ENCODE results near the gene ITM2C.

The ITM2C gene

DNA sequence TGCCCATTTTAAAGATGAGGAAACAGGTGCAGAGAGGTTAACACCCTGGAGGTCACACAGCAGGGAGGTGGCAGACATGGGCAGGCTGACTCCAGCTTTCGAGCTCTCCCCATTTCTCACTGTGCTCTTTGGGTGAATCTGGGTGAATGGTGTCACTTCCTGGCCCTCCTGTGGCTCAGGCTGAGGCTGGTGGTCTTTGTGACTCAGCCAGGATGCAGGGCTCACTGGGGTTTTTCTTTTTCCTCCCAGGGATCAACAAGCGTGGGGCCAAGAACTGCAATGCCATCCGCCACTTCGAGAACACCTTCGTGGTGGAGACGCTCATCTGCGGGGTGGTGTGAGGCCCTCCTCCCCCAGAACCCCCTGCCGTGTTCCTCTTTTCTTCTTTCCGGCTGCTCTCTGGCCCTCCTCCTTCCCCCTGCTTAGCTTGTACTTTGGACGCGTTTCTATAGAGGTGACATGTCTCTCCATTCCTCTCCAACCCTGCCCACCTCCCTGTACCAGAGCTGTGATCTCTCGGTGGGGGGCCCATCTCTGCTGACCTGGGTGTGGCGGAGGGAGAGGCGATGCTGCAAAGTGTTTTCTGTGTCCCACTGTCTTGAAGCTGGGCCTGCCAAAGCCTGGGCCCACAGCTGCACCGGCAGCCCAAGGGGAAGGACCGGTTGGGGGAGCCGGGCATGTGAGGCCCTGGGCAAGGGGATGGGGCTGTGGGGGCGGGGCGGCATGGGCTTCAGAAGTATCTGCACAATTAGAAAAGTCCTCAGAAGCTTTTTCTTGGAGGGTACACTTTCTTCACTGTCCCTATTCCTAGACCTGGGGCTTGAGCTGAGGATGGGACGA lies 13.2 kb downstream of the ITM2C start:
- Histone ChIP-seq H3K36me3 (ENCODE audit: control insufficient read depth, insufficient read depth, low read length) (no peaks in the 10 kb centered on the region), H3K9ac (ENCODE audit: low read length) (no peak overlapping the region), H3K4me3 (ENCODE audit: low read length) (no peak overlapping the region), H3K27me3 (ENCODE audit: control insufficient read depth, insufficient read depth, low read length) (no peaks in the 10 kb centered on the region), H3K4me1 (ENCODE audit: control insufficient read depth, insufficient read depth, low read length) (no peaks in the 10 kb centered on the region), H3K9me3 (ENCODE audit: control insufficient read depth, low read length) (no peaks in the 10 kb centered on the region)

- Histone ChIP-seq H3K27me3 (ENCODE audit: control insufficient read depth, insufficient read depth, low read length) (no peaks in the 10 kb centered on the region), H3K36me3 (ENCODE audit: control insufficient read depth, insufficient read depth, low read length) (no peaks in the 10 kb centered on the region), H3K9me3 (ENCODE audit: control insufficient read depth, low read length) (no peaks in the 10 kb centered on the region), H3K9ac (ENCODE audit: low read length) (no peak overlapping the region), H3K4me3 (ENCODE audit: low read length) (no peak overlapping the region), H3K4me1 (ENCODE audit: control insufficient read depth, insufficient read depth, low read length) (no peaks in the 10 kb centered on the region)
These were observed 14.0 kb downstream of the ITM2C start for GRCh38 chr2:230878599-230879188.

DNA sequence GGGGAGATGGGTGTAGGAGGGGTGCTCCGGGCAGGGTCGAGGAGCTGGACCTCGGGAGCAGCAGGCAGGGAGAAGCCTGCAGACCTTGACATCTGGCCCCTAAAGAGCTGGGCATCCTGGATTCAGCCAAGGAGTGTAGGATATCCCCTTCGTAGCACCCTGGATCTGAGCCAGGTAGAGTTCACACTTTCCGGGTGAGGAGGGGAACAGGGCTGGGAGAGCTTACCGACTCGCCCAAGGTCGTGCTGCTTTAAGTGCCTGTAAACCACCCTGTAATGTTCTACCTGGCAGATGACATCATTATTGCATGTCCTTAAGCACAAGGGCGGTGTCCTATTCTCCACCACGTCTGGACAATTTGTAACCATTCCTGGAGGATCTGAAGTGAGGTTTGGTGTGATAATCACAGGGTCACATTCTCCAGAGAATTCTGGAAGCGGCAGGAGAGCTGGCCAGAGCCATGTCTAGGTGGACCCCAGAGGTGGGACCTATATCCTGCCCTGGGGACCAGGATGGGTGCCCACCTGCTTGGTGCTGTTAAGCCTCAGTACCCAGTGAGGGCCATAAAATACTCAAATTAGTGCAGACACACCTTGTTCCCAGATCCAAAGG lies 14.6 kb downstream of the ITM2C start:
- Histone ChIP-seq H3K4me1 (ENCODE audit: control insufficient read depth, insufficient read depth, low read length) (no peaks in the 10 kb centered on the region), H3K9me3 (ENCODE audit: control insufficient read depth, low read length) (no peaks in the 10 kb centered on the region), H3K4me3 (ENCODE audit: low read length) (no peak overlapping the region), H3K36me3 (ENCODE audit: control insufficient read depth, insufficient read depth, low read length) (no peaks in the 10 kb centered on the region), H3K27me3 (ENCODE audit: control insufficient read depth, insufficient read depth, low read length) (no peaks in the 10 kb centered on the region), H3K9ac (ENCODE audit: low read length) (no peak overlapping the region)

DNA sequence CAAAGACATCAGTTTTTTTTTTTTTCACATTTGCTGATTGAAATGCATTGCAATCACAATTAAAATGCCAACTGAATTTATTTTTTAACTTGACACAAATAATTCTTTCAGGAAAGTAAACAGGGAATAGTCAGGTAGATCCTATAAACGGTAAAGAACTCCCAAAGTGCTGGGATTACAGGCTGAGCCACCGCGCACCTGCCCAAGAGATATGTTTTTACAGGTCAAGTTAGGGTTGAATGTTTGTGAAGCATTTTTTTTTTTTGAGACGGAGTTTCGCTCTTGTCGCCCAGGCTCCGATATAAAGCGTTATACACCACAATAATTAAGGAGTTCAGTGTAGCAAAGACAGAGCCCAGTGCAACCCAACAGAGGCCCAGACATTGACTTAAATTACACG lies 15.1 kb downstream of the ITM2C start:
- no peak overlapping the region for H3K9ac ChIP-seq (ENCODE audit: low read length)
- no peaks in the 10 kb centered on the region for H3K36me3 ChIP-seq (ENCODE audit: control insufficient read depth, insufficient read depth, low read length)
- no peak overlapping the region for H3K4me3 ChIP-seq (ENCODE audit: low read length)
- H3K27me3 ChIP-seq (ENCODE audit: control insufficient read depth, insufficient read depth, low read length): no peaks in the 10 kb centered on the region
- H3K9me3 ChIP-seq (ENCODE audit: control insufficient read depth, low read length): no peaks in the 10 kb centered on the region
- no peaks in the 10 kb centered on the region for H3K4me1 ChIP-seq (ENCODE audit: control insufficient read depth, insufficient read depth, low read length)

DNA sequence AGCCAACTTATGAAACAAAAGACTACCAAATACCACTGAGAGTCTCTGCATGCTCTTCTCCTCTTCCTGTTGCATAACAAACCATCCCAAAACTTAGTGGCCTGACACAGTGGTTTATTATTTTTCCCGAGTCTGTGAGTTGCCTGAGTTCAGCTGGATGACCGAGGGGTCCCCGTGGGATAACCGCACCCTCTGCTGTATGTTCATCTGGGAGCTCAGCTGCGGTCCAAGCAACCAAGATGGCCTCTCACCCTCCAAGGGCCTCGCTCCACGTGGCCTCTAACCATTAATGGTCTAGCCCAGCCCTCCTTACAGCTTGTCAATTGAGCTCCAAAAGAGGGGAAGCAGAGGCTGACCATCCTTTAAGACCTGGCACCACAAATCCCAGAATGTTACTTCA lies 17.1 kb downstream of the ITM2C start:
- no peaks in the 10 kb centered on the region for H3K27me3 ChIP-seq (ENCODE audit: control insufficient read depth, insufficient read depth, low read length)
- H3K4me3 ChIP-seq (ENCODE audit: low read length): no peak overlapping the region
- H3K9ac ChIP-seq (ENCODE audit: low read length): no peak overlapping the region
- no peaks in the 10 kb centered on the region for H3K4me1 ChIP-seq (ENCODE audit: control insufficient read depth, insufficient read depth, low read length)
- H3K36me3 ChIP-seq (ENCODE audit: control insufficient read depth, insufficient read depth, low read length): no peaks in the 10 kb centered on the region
- H3K9me3 ChIP-seq (ENCODE audit: control insufficient read depth, low read length): no peaks in the 10 kb centered on the region

GRCh38 chr2:230885463-230886130 lies 20.9 kb downstream of the ITM2C start:
- Histone ChIP-seq H3K9ac (ENCODE audit: low read length) (no peak overlapping the region), H3K27me3 (ENCODE audit: control insufficient read depth, insufficient read depth, low read length) (no peaks in the 10 kb centered on the region), H3K36me3 (ENCODE audit: control insufficient read depth, insufficient read depth, low read length) (no peaks in the 10 kb centered on the region), H3K9me3 (ENCODE audit: control insufficient read depth, low read length) (no peaks in the 10 kb centered on the region), H3K4me3 (ENCODE audit: low read length) (no peak overlapping the region), H3K4me1 (ENCODE audit: control insufficient read depth, insufficient read depth, low read length) (no peaks in the 10 kb centered on the region)

DNA sequence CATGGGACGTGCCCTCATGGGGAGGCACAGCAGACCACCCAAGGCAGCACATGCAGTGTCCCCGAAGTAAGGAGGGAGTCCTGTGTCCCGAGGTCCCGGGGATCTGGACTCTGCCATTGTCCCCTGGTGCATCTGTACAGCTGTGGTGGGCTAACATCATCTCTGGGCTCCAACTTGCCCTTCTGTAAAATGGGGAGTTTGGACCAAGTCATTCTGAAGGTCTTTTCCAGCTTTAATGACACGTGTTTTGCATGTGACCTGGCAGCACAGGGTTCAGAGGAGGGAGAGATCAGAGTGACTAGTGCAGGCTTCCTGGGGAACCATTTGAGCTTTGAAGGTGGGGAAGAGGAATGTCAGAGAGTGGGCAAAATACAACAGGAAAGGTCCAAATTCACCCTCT lies 21.5 kb downstream of the ITM2C start:
- Histone ChIP-seq H3K27me3 (ENCODE audit: control insufficient read depth, insufficient read depth, low read length) (no peaks in the 10 kb centered on the region), H3K36me3 (ENCODE audit: control insufficient read depth, insufficient read depth, low read length) (no peaks in the 10 kb centered on the region), H3K4me1 (ENCODE audit: control insufficient read depth, insufficient read depth, low read length) (no peaks in the 10 kb centered on the region), H3K4me3 (ENCODE audit: low read length) (no peak overlapping the region), H3K9me3 (ENCODE audit: control insufficient read depth, low read length) (no peaks in the 10 kb centered on the region), H3K9ac (ENCODE audit: low read length) (no peak overlapping the region)

DNA sequence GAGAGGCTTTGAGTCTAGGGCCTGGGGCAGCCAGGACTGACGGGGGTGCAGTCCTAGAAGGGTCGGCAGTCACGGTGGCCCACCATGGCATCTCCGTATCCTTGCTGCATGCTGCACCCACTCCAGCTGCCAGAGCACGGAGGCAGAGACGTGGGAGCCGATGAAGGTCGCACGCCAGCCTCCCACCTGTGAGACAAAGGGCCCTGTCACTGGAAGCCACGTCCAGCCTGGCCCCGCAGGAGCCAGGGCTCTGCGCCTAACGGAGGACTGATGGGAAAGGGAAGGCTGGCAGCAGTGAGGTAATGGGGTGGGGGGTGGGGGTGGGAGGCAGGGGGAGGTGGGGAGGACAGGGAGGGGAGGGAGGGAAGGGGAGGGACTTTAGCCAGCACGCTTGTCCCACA lies 21.9 kb downstream of the ITM2C start:
- H3K9ac ChIP-seq (ENCODE audit: low read length): no peak overlapping the region
- H3K4me3 ChIP-seq (ENCODE audit: low read length): no peak overlapping the region
- no peaks in the 10 kb centered on the region for H3K36me3 ChIP-seq (ENCODE audit: control insufficient read depth, insufficient read depth, low read length)
- no peaks in the 10 kb centered on the region for H3K27me3 ChIP-seq (ENCODE audit: control insufficient read depth, insufficient read depth, low read length)
- no peaks in the 10 kb centered on the region for H3K4me1 ChIP-seq (ENCODE audit: control insufficient read depth, insufficient read depth, low read length)
- H3K9me3 ChIP-seq (ENCODE audit: control insufficient read depth, low read length): no peaks in the 10 kb centered on the region

GRCh38 chr2:230887342-230887741 lies 22.6 kb downstream of the ITM2C start:
- H3K9me3 ChIP-seq (ENCODE audit: control insufficient read depth, low read length): no peaks in the 10 kb centered on the region
- H3K4me1 ChIP-seq (ENCODE audit: control insufficient read depth, insufficient read depth, low read length): no peaks in the 10 kb centered on the region
- H3K4me3 ChIP-seq (ENCODE audit: low read length): no peak overlapping the region
- no peak overlapping the region for H3K9ac ChIP-seq (ENCODE audit: low read length)
- H3K36me3 ChIP-seq (ENCODE audit: control insufficient read depth, insufficient read depth, low read length): no peaks in the 10 kb centered on the region
- peaks cover 2% of the 10 kb centered on the region for H3K27me3 ChIP-seq (ENCODE audit: control insufficient read depth, insufficient read depth, low read length)

DNA sequence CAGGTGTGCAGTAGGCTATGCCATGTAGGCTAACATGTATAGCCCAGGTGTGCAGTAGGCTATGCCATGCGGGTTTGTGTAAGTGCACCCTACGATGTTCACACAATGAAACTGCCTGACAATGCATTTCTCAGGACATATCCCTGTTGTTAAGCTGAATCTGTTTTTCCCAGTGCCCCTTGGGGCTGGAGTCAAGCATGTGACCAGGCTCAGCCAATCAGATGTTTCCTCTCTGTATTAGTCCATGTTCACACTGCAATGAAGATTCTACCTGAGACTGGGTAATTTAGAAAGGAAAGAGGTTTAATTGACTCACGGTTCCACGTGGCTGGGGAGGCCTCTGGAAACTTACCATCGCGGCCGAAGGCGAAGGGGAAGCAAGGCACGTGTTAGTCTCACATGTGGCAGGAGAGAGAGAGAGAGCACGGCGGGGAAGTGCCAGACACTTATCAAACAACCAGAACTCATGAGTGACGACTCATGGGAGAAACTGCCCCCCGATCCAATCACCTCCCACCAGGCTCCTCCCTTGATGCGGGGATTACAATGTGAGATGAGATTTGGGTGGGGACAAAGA lies 24.2 kb downstream of the ITM2C start:
- Histone ChIP-seq H3K4me3 (ENCODE audit: low read length) (no peak overlapping the region), H3K27me3 (ENCODE audit: control insufficient read depth, insufficient read depth, low read length) (peaks cover 7% of the 10 kb centered on the region), H3K36me3 (ENCODE audit: control insufficient read depth, insufficient read depth, low read length) (no peaks in the 10 kb centered on the region), H3K4me1 (ENCODE audit: control insufficient read depth, insufficient read depth, low read length) (no peaks in the 10 kb centered on the region), H3K9ac (ENCODE audit: low read length) (no peak overlapping the region), H3K9me3 (ENCODE audit: control insufficient read depth, low read length) (no peaks in the 10 kb centered on the region)

- Histone ChIP-seq H3K9me3 (ENCODE audit: control insufficient read depth, low read length) (no peaks in the 10 kb centered on the region), H3K36me3 (ENCODE audit: control insufficient read depth, insufficient read depth, low read length) (no peaks in the 10 kb centered on the region), H3K9ac (ENCODE audit: low read length) (no peak overlapping the region), H3K27me3 (ENCODE audit: control insufficient read depth, insufficient read depth, low read length) (peaks cover 7% of the 10 kb centered on the region), H3K4me1 (ENCODE audit: control insufficient read depth, insufficient read depth, low read length) (peaks cover 5% of the 10 kb centered on the region), H3K4me3 (ENCODE audit: low read length) (no peak overlapping the region)
These were observed 25.3 kb downstream of the ITM2C start for GRCh38 chr2:230889911-230890601.

Measured in mucosa of stomach (tissue), 1 donor.